Right cardiac atrium (tissue), 5 donors: Measurements from ENCODE around the gene CDK5. TPM values are rescaled to one million over a fixed set of nuclear protein-coding genes. Genes with fewer than 3 reads are reported as not detected.
A peak's percentile ranks its signal among the peaks of the same experiment; 100 is the strongest.

Source experiments
- ATAC-seq, 2 donors: fragments of 200-7000 bp; cut with Tn5 transposase; one replicate each; pipeline versions ENCODE4 v1.8.0 to v1.9.1; 2020; ENCODE audit warnings: moderate library complexity in 2 of 2, mild to moderate bottlenecking in 1 of 2
- DNase-seq, 3 donors: peaks; one replicate each; pipeline ENCODE4 v3.0.0-alpha.2; 2020
- H3K27ac ChIP-seq: one replicate; pipeline ENCODE4 v1.5.1; 2013; ENCODE audit warnings: mild to moderate bottlenecking, low read length, control low read depth, moderate library complexity
- H3K27me3 ChIP-seq: one replicate; pipeline ENCODE4 v1.6.1; 2013; ENCODE audit not compliant: control insufficient read depth, insufficient read depth
- H3K4me1 ChIP-seq: one replicate; pipeline ENCODE4 v1.6.1; 2013; ENCODE audit warnings: low read length; ENCODE audit not compliant: control insufficient read depth, insufficient read depth
- H3K4me3 ChIP-seq: one replicate; pipeline ENCODE4 v1.5.1; 2013; ENCODE audit warnings: low read length, control low read depth
- H3K9me3 ChIP-seq: one replicate; pipeline ENCODE4 v1.6.1; 2013; ENCODE audit warnings: low read length; ENCODE audit not compliant: control insufficient read depth
- WGBS: extraction: QIAGEN DNeasy Blood & Tissue Kit; methylation state at CpG from one replicate; pipeline ENCODE4 v1.1.7; 2013; 5-methylcytosine and 5-hydroxymethylcytosine counted together
- intact Hi-C, 4 donors: fragments of 100-400 bp; cut with DNase I; formaldehyde crosslinking; loops; one replicate each; pipeline versions ENCODE4 v1.11.0 to v1.14.0; 2022 to 2023
- polyA plus RNA-seq: library from polyadenylated mRNA; stranded (reverse); fragments of 200-250 nt; gene quantifications from one replicate; pipeline ENCODE4 v1.2.3, GENCODE V29; 2013
- total RNA-seq, 4 donors: library from RNA; stranded (reverse); fragmentation: NEBNext Ultra II Directional; extraction: Animal tissue kit (Norgen Biotek cat#: 25700); gene quantifications; one replicate each; pipeline ENCODE4 v1.2.1, GENCODE V29; 2021
- donor health status: healthy with polysubstance abuse.
- donor health status: DM: no; HTN: yes; CAD: no.
- donor health status: DM: no; HTN: no; CAD: no.
- donor health status: DM: no; HTN: yes; CAD: no; lungs with severe emphysema.
- donor health status: DM: yes; HTN: yes; CAD: no.

Gene CDK5
- total and polyA plus RNA-seq, 5 donors = 6.2 to 11.2 (median 6.8) TPM

DNA sequence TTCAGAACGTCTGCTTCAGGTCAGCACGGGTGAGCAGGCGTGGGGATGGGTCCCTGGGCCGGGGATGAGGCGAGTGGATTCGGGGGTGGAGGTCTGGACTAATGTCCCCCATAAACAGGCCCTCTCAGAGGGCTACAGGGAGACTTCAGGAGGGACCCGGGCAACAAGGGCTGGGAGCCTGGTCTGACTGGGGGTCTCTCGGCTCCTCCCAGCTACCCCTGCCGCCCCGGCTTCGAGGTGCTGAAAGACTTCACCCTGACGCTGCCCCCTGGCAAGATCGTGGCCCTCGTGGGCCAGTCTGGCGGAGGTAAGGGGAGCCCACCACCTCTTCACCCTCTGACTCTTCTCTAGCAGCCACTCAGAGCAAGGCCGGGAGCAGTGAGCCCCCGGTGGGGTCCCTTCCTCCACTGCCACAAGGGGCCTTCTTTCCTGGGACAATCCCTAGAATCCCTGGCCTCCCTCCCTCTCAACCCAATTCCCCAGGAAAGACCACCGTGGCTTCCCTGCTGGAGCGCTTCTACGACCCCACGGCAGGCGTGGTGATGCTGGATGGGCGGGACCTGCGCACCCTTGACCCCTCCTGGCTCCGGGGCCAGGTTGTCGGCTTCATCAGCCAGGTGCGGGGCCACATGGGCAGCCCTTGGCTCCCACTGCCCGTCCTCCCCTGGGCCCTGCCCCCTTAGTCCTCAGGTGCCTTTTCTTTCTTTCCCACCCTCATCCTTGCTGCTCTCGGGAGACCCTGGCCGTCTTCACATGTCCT is 16.9 kb downstream of the CDK5 start:
- no peak for ATAC-seq
- H3K4me1 ChIP-seq = no peaks in the 10 kb centered on the region
- DNase-seq = no peak
- no peaks in the 10 kb centered on the region for H3K27me3 ChIP-seq
- no peak overlapping the region for H3K27ac ChIP-seq
- intact Hi-C loops = no loop called here
- WGBS = 93% methylated on average over 30 of the region's 30 CpGs
- no peak overlapping the region for H3K4me3 ChIP-seq
- H3K9me3 ChIP-seq = no peaks in the 10 kb centered on the region

DNA sequence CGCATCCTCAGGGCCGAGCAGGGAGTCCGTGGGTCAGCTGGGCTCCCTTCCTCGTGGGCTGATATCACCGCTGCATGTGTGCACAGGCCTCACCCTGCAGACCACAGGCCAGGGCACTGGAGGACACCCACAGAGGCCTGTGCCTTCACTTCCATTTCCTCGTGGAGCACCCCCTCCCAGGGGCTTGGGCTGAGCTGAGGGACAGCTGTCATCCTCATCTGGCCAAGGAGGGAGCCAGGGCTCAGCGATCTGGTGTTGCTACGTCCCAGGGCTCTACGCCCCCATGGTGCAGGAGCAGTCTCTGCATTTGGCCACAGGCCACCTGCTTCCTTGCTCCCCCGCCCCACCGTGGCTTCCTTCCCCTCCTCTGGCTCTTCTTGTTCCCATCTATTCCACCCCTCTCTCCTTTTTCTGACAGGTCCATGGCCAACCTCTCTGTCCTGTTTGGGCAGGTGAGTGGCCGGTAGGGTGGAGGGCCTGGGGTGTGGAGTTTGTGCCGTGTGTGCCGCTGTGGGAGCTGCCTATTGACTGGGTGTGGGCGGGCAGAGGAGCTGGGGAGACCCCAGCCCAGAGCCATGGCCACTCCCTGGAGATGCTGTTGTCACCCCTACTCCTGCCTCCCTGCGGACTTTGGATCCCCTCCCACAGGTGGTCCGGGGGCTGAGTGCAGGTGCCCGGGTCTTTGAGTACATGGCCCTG is 17.7 kb downstream of the CDK5 start:
- no peak overlapping the region for H3K4me3 ChIP-seq
- H3K9me3 ChIP-seq = no peaks in the 10 kb centered on the region
- WGBS = 56% methylated on average over 18 of the region's 18 CpGs
- H3K4me1 ChIP-seq = no peaks in the 10 kb centered on the region
- no peaks in the 10 kb centered on the region for H3K27me3 ChIP-seq
- no peak overlapping the region for H3K27ac ChIP-seq
- ATAC-seq (peak in 1 of 2 donors; percentile 11), DNase-seq (no peak)
- intact Hi-C loops = no loop called here

DNA sequence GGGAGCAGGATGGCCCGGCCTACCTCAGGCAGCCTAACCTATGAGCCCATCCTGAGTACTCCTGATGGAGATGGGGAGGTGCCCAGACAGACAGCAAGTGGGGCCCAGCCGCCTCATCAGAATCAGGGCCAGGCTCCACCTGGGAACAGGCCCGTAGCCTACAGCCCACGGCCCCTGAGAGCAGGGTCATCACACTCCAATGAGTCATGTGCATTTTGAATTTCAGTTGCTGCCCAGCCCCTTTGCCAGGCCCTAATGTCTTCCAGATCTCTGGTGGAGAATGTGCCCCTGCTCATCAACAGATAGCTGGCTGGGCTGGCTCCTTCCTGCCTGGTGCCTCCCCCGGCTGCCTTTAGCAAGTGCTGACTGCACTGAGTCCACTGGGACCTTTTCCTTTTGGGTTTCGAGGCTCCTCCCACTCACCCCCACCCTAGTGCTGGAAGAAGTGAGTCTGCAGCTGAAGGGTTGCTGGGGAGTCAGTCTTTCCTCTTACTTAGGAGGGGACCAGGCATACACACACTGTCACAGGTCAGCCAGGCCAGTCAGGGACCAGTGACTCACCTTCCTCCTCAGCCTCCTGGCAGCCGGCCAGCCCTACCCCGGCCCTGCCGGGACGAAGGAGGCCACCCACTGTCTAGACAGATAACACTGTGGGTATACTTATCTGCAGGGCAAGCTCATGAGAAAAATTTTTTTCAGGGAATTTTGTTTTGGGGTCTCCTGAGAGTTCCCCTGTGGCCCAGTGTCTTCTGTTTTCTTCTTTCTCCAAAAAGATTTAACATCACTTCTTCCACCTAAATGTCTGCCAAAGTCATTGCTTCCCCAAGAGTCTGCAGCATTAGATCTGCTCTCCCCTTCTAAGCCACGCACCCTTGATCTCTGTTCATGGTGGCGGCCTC is 18.5 kb downstream of the CDK5 start:
- DNase-seq = peak; percentile 83 to 87 (median 85)
- Histone ChIP-seq H3K9me3 (no peaks in the 10 kb centered on the region), H3K4me1 (no peaks in the 10 kb centered on the region), H3K27ac (peak overlapping the region; percentile 19), H3K4me3 (no peak overlapping the region), H3K27me3 (no peaks in the 10 kb centered on the region)
- 38% methylated on average over 12 of the region's 12 CpGs for WGBS
- intact Hi-C loops = no loop called here
- ATAC-seq = peak; percentile 58 to 94

DNA sequence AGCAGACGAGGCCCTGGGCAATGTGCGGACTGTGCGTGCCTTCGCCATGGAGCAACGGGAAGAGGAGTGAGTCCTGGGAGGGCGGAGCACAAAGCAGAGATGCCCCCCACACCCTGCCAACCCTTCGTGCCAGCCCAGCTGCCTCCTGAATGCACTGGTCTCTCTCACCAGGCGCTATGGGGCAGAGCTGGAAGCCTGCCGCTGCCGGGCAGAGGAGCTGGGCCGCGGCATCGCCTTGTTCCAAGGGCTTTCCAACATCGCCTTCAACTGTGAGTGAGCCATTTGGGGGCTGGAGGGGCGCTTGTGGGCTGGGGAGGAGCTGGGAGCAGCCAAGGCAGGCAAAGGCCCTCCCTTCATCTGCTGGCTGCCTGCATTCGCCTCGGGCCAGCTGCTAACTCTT is 21.8 kb downstream of the CDK5 start:
- H3K27ac ChIP-seq = no peak overlapping the region
- 94% methylated on average over 17 of the region's 17 CpGs for WGBS
- no peak for ATAC-seq
- H3K27me3 ChIP-seq = no peaks in the 10 kb centered on the region
- intact Hi-C loops = no loop called here
- H3K4me3 ChIP-seq = no peak overlapping the region
- H3K9me3 ChIP-seq = no peaks in the 10 kb centered on the region
- no peak for DNase-seq
- H3K4me1 ChIP-seq = no peaks in the 10 kb centered on the region

DNA sequence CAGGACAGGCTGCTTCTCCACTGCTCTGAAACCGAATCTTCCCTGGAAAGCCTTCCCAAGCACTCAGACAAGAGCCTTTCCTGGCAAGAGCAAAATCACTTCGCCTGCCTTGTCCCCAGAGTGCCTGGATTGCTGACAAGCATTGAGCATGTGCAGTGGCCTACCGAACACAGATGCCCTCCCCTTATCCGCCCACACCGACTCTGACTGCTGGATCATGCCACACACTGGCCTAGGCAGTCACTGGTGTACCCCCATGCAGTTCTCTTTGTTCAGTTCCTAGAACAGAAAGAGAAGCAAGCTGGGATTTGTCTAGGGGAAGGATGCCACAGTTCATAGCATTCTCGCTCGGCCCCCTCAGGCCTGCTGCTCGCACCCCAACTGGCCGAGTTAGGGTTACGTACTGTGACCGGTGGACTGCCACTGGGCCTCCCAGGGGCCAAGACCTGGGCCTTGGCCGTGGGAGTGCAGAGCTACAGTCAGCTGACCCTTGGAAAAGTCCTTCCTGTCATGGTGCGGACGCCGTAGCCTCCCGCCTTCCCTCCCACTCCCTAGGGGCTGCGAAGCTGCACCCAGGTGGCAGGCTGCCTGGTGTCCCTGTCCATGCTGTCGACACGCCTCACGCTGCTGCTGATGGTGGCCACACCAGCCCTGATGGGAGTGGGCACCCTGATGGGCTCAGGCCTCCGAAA is 22.5 kb downstream of the CDK5 start:
- no peak overlapping the region for H3K27ac ChIP-seq
- intact Hi-C loops = no loop called here
- DNase-seq = no peak

DNA sequence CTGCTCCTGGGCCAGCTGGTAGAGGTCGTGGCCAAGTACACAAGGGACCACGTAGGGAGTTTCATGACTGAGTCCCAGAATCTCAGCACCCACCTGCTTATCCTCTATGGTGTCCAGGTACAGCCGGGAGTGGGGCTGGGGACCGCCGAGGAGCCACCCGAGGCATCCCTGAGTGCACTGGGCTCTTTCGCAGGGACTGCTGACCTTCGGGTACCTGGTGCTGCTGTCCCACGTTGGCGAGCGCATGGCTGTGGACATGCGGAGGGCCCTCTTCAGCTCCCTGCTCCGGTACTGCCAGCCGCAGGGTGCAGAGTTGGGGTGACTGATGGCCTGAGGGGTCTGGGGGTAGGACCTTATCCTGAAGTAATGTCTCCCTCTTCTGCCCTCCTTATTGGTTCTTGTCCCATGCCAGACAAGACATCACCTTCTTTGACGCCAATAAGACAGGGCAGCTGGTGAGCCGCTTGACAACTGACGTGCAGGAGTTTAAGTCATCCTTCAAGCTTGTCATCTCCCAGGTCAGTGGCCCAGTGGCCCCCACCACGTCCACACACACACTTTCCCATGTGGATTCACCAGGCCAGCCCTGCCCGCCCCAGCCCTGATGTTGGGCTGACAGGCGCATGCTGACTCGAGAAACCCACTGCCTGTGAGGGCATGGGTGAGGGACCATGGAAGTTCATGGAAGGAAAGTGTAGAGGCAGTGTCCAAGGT is 23.2 kb downstream of the CDK5 start:
- WGBS = 92% methylated on average over 21 of the region's 21 CpGs
- H3K27ac ChIP-seq = no peak overlapping the region
- no peak overlapping the region for H3K4me3 ChIP-seq
- intact Hi-C loops = no loop called here
- DNase-seq (no peak), ATAC-seq (no peak)
- no peaks in the 10 kb centered on the region for H3K4me1 ChIP-seq
- no peaks in the 10 kb centered on the region for H3K9me3 ChIP-seq
- H3K27me3 ChIP-seq = no peaks in the 10 kb centered on the region

More for the DNA sequence above, 22.5 kb downstream of the CDK5 start:
- Histone ChIP-seq H3K4me3 (no peak overlapping the region), H3K9me3 (no peaks in the 10 kb centered on the region), H3K4me1 (no peaks in the 10 kb centered on the region), H3K27me3 (no peaks in the 10 kb centered on the region)
- ATAC-seq = no peak
- 81% methylated on average over 21 of the region's 21 CpGs for WGBS

DNA sequence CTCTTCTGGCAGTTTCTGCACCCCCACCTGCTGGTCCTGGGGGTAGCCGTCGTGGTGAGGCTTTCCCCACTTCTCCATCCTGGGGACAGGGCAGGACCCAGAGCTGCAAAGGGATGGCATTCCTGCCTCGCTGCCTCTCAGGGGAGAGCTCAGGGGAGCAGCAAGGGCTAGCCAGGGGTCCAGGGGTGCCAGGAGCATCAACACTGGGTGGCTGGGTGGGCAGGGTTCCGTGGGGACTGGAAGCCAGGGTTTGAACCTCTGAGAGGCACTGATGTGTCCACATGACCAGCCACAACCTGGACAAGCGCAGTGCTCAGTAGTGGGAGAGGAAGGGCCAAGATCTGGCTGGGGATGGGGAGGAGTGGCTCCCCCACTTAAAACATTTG is 23.8 kb downstream of the CDK5 start:
- no peak for ATAC-seq
- Histone ChIP-seq H3K4me1 (no peaks in the 10 kb centered on the region), H3K27ac (no peak overlapping the region), H3K9me3 (no peaks in the 10 kb centered on the region), H3K4me3 (no peak overlapping the region), H3K27me3 (no peaks in the 10 kb centered on the region)
- no peak for DNase-seq
- intact Hi-C loops = no loop called here
- 86% methylated on average over 5 of the region's 5 CpGs for WGBS

DNA sequence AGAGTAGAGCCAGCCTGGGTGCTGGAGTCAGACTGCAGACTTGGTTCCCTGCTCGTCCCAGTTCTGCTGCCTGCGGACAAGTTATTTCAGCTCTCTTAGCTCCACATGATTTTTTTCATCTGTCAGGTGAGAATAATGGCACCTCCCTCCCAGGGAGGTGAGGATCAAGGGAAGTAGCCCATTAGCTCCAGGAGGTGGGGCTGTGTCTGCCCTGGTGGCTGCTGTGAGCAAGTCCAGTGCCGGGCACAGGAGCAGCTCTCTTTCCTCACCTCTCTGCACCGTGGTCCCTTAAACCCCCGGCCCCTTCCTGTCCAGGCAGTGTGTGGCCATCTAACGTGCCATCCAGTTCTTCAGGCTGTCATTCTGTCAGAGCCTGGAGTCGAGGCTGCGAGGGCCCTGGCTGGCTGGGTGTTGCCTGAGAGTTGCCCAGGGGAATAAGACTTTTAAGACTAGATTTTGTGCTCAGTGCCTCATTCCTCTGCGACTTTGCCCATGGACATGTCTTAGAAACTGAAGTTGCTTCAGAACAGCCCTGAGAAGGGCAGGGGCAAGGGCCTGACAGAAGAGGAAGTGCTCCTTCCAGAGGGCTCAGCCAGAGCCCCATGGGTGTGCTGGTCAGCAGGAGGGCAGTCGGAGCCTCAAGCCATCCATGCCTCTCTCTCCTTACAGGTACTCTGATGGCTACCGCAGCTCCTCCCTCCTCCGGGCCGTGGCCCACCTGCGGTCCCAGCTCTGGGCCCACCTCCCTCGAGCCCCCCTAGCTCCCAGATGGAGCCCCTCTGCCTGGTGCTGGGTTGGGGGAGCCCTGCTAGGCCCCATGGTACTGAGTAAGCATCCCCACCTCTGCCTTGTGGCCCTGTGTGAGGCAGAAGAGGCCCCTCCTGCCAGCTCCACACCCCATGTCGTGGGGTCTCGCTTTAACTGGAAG is 24.5 kb downstream of the CDK5 start:
- WGBS = 87% methylated on average over 17 of the region's 17 CpGs

DNA sequence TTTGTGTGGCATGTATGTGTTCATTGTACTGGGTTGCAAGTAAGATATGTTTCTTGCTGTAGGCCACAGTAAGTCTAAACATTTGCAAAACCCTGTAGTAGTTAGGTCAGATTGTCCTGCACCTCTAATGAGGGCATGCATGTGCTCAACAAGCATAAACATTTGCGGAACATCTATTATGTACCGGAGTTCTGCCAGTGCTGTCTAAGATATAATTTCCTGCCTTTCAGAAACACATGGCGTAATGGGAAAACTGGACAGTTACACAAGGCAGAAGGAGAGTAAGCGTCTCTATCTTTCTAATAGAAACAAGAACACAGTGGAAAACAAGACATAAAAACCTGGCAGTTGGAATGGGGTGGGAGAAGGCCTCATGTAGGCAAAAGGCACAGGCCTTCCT is 26.7 kb downstream of the CDK5 start:
- Histone ChIP-seq H3K4me1 (no peaks in the 10 kb centered on the region), H3K27me3 (no peaks in the 10 kb centered on the region), H3K9me3 (no peaks in the 10 kb centered on the region), H3K4me3 (no peak overlapping the region), H3K27ac (no peak overlapping the region)
- intact Hi-C loops = no loop called here
- WGBS = 87% methylated on average over 4 of the region's 4 CpGs
- DNase-seq (no peak), ATAC-seq (no peak)

More for the DNA sequence above, 24.5 kb downstream of the CDK5 start:
- no peaks in the 10 kb centered on the region for H3K27me3 ChIP-seq
- no peak overlapping the region for H3K4me3 ChIP-seq
- no peak for DNase-seq
- no peaks in the 10 kb centered on the region for H3K4me1 ChIP-seq
- H3K27ac ChIP-seq = no peak overlapping the region
- ATAC-seq = no peak
- intact Hi-C loops = no loop called here
- no peaks in the 10 kb centered on the region for H3K9me3 ChIP-seq
